ENCODE data around the gene PPP2R2B.

The PPP2R2B gene

GRCh38 chr5:146770980-146771379, 107.6 kb downstream of the PPP2R2B start:
- Histone ChIP-seq H3K79me2 (ENCODE audit: control insufficient read depth, insufficient read depth, low read length, poor library complexity) (no peaks in the 10 kb centered on the region), H4K91ac (ENCODE audit: low read depth, low read length) (no peak overlapping the region), H3K36me3 (ENCODE audit: control insufficient read depth in 1 of 2, insufficient read depth in 2 of 2, low read length in 2 of 2) (no peaks in the 10 kb centered on the region), H3K9ac (ENCODE audit: low read length) (no peak overlapping the region), H3K18ac (ENCODE audit: low read length) (no peak overlapping the region), H3K23ac (ENCODE audit: low read length) (no peak overlapping the region), H2BK5ac (ENCODE audit: low read depth, low read length, poor library complexity) (no peak overlapping the region), H3K4me2 (ENCODE audit: low read length) (no peak overlapping the region), H4K12ac (ENCODE audit: low read depth, low read length) (no peak overlapping the region), H3K27ac (ENCODE audit: low read depth, low read length) (no peak overlapping the region), H2AFZ (ENCODE audit: insufficient read depth, low read length, poor library complexity) (no peak overlapping the region), H3K79me1 (ENCODE audit: low read length) (no peaks in the 10 kb centered on the region), H4K8ac (ENCODE audit: low read depth, low read length) (no peak overlapping the region), H3K27me3 (ENCODE audit: insufficient read depth, low read length) (no peaks in the 10 kb centered on the region), H3K4me1 (ENCODE audit: control insufficient read depth in 1 of 2, insufficient read depth in 2 of 2, low read length in 2 of 2) (no peaks in the 10 kb centered on the region), H2BK12ac (ENCODE audit: low read length) (no peak overlapping the region), H3K4ac (ENCODE audit: low read depth, low read length) (no peak overlapping the region), H2AK5ac (ENCODE audit: low read length) (no peak overlapping the region), H3K4me3 (ENCODE audit: low read depth, low read length) (no peak overlapping the region), H3K14ac (ENCODE audit: low read length) (no peak overlapping the region), H2BK120ac (ENCODE audit: insufficient read depth, low read length, poor library complexity) (no peak overlapping the region), H3K9me3 (ENCODE audit: insufficient read depth, low read depth, low read length) (no peaks in the 10 kb centered on the region)
- no peak for DNase-seq
- WGBS (ENCODE audit: extremely low coverage, insufficient coverage, insufficient read length) = no CpG with 5 or more reads among the region's 3 CpGs

GRCh38 chr5:146770546-146770945, 108.0 kb downstream of the PPP2R2B start:
- H3K4ac ChIP-seq (ENCODE audit: low read depth, low read length) = no peak overlapping the region
- no peak overlapping the region for H2BK12ac ChIP-seq (ENCODE audit: low read length)
- no peak overlapping the region for H3K9ac ChIP-seq (ENCODE audit: low read length)
- H3K9me3 ChIP-seq (ENCODE audit: insufficient read depth, low read depth, low read length) = no peaks in the 10 kb centered on the region
- no peaks in the 10 kb centered on the region for H3K4me1 ChIP-seq (ENCODE audit: control insufficient read depth in 1 of 2, insufficient read depth in 2 of 2, low read length in 2 of 2)
- H2AK5ac ChIP-seq (ENCODE audit: low read length) = no peak overlapping the region
- no peak overlapping the region for H4K91ac ChIP-seq (ENCODE audit: low read depth, low read length)
- H3K27me3 ChIP-seq (ENCODE audit: insufficient read depth, low read length) = no peaks in the 10 kb centered on the region
- H3K23ac ChIP-seq (ENCODE audit: low read length) = no peak overlapping the region
- no peak overlapping the region for H2AFZ ChIP-seq (ENCODE audit: insufficient read depth, low read length, poor library complexity)
- no peak overlapping the region for H2BK5ac ChIP-seq (ENCODE audit: low read depth, low read length, poor library complexity)
- H2BK120ac ChIP-seq (ENCODE audit: insufficient read depth, low read length, poor library complexity) = no peak overlapping the region
- H3K18ac ChIP-seq (ENCODE audit: low read length) = no peak overlapping the region
- H3K79me1 ChIP-seq (ENCODE audit: low read length) = no peaks in the 10 kb centered on the region
- H3K36me3 ChIP-seq (ENCODE audit: control insufficient read depth in 1 of 2, insufficient read depth in 2 of 2, low read length in 2 of 2) = no peaks in the 10 kb centered on the region
- H3K14ac ChIP-seq (ENCODE audit: low read length) = no peak overlapping the region
- DNase-seq = no peak
- H3K4me3 ChIP-seq (ENCODE audit: low read depth, low read length) = no peak overlapping the region
- H3K79me2 ChIP-seq (ENCODE audit: control insufficient read depth, insufficient read depth, low read length, poor library complexity) = no peaks in the 10 kb centered on the region
- no CpG with 5 or more reads among the region's 2 CpGs for WGBS (ENCODE audit: extremely low coverage, insufficient coverage, insufficient read length)
- H3K27ac ChIP-seq (ENCODE audit: low read depth, low read length) = no peak overlapping the region
- no peak overlapping the region for H4K12ac ChIP-seq (ENCODE audit: low read depth, low read length)
- no peak overlapping the region for H3K4me2 ChIP-seq (ENCODE audit: low read length)
- H4K8ac ChIP-seq (ENCODE audit: low read depth, low read length) = no peak overlapping the region

- Histone ChIP-seq H3K36me3 (ENCODE audit: control insufficient read depth in 1 of 2, insufficient read depth in 2 of 2, low read length in 2 of 2) (no peaks in the 10 kb centered on the region), H2BK5ac (ENCODE audit: low read depth, low read length, poor library complexity) (no peak overlapping the region), H2BK12ac (ENCODE audit: low read length) (no peak overlapping the region), H3K23ac (ENCODE audit: low read length) (no peak overlapping the region), H3K27ac (ENCODE audit: low read depth, low read length) (no peak overlapping the region), H3K4ac (ENCODE audit: low read depth, low read length) (no peak overlapping the region), H3K4me1 (ENCODE audit: control insufficient read depth in 1 of 2, insufficient read depth in 2 of 2, low read length in 2 of 2) (peaks cover 0 to 5% of the 10 kb centered on the region in 2 experiments), H3K9ac (ENCODE audit: low read length) (no peak overlapping the region), H3K27me3 (ENCODE audit: insufficient read depth, low read length) (no peaks in the 10 kb centered on the region), H4K91ac (ENCODE audit: low read depth, low read length) (no peak overlapping the region), H3K79me1 (ENCODE audit: low read length) (no peaks in the 10 kb centered on the region), H3K9me3 (ENCODE audit: insufficient read depth, low read depth, low read length) (no peaks in the 10 kb centered on the region), H2BK120ac (ENCODE audit: insufficient read depth, low read length, poor library complexity) (no peak overlapping the region), H3K4me2 (ENCODE audit: low read length) (no peak overlapping the region), H2AFZ (ENCODE audit: insufficient read depth, low read length, poor library complexity) (no peak overlapping the region), H3K79me2 (ENCODE audit: control insufficient read depth, insufficient read depth, low read length, poor library complexity) (no peaks in the 10 kb centered on the region), H3K4me3 (ENCODE audit: low read depth, low read length) (no peak overlapping the region), H4K12ac (ENCODE audit: low read depth, low read length) (no peak overlapping the region), H3K14ac (ENCODE audit: low read length) (no peak overlapping the region), H3K18ac (ENCODE audit: low read length) (no peak overlapping the region), H4K8ac (ENCODE audit: low read depth, low read length) (no peak overlapping the region), H2AK5ac (ENCODE audit: low read length) (no peak overlapping the region)
- WGBS (ENCODE audit: extremely low coverage, insufficient coverage, insufficient read length) = no CpG with 5 or more reads among the region's 3 CpGs
- no peak for DNase-seq
These were observed 111.0 kb downstream of the PPP2R2B start for GRCh38 chr5:146767534-146767933.

GRCh38 chr5:146766013-146766412, 112.5 kb downstream of the PPP2R2B start:
- no CpG with 5 or more reads among the region's 1 CpG for WGBS (ENCODE audit: extremely low coverage, insufficient coverage, insufficient read length)
- H3K79me2 ChIP-seq (ENCODE audit: control insufficient read depth, insufficient read depth, low read length, poor library complexity) = no peaks in the 10 kb centered on the region

More at GRCh38 chr5:146766013-146766412, 112.5 kb downstream of the PPP2R2B start:
- H4K91ac ChIP-seq (ENCODE audit: low read depth, low read length) = no peak overlapping the region
- no peak overlapping the region for H2AK5ac ChIP-seq (ENCODE audit: low read length)
- H4K8ac ChIP-seq (ENCODE audit: low read depth, low read length) = no peak overlapping the region
- H3K9ac ChIP-seq (ENCODE audit: low read length) = no peak overlapping the region
- no peak overlapping the region for H2BK12ac ChIP-seq (ENCODE audit: low read length)
- no peak overlapping the region for H3K27ac ChIP-seq (ENCODE audit: low read depth, low read length)
- H4K12ac ChIP-seq (ENCODE audit: low read depth, low read length) = no peak overlapping the region
- H3K79me1 ChIP-seq (ENCODE audit: low read length) = no peaks in the 10 kb centered on the region
- no peak overlapping the region for H3K4ac ChIP-seq (ENCODE audit: low read depth, low read length)
- no peak overlapping the region for H3K23ac ChIP-seq (ENCODE audit: low read length)
- H3K4me2 ChIP-seq (ENCODE audit: low read length) = no peak overlapping the region
- no peaks in the 10 kb centered on the region for H3K9me3 ChIP-seq (ENCODE audit: insufficient read depth, low read depth, low read length)
- no peak overlapping the region for H3K18ac ChIP-seq (ENCODE audit: low read length)
- no peak overlapping the region for H2AFZ ChIP-seq (ENCODE audit: insufficient read depth, low read length, poor library complexity)
- H3K27me3 ChIP-seq (ENCODE audit: insufficient read depth, low read length) = no peaks in the 10 kb centered on the region
- H3K4me1 ChIP-seq (ENCODE audit: control insufficient read depth in 1 of 2, insufficient read depth in 2 of 2, low read length in 2 of 2) = peaks cover 0 to 5% of the 10 kb centered on the region in 2 experiments
- H2BK5ac ChIP-seq (ENCODE audit: low read depth, low read length, poor library complexity) = no peak overlapping the region
- H2BK120ac ChIP-seq (ENCODE audit: insufficient read depth, low read length, poor library complexity) = no peak overlapping the region
- DNase-seq = no peak
- no peak overlapping the region for H3K4me3 ChIP-seq (ENCODE audit: low read depth, low read length)
- no peak overlapping the region for H3K14ac ChIP-seq (ENCODE audit: low read length)
- no peaks in the 10 kb centered on the region for H3K36me3 ChIP-seq (ENCODE audit: control insufficient read depth in 1 of 2, insufficient read depth in 2 of 2, low read length in 2 of 2)

All from trophoblast cell (in vitro differentiated cells and primary cell).